ENCODE measurements around the gene PARD3B. TPM values are rescaled to one million over a fixed set of nuclear protein-coding genes. Genes with fewer than 3 reads are reported as not detected.

The PARD3B gene
- total RNA-seq, 1 experiment from 2014 or later, result 7.6 TPM

DNA sequence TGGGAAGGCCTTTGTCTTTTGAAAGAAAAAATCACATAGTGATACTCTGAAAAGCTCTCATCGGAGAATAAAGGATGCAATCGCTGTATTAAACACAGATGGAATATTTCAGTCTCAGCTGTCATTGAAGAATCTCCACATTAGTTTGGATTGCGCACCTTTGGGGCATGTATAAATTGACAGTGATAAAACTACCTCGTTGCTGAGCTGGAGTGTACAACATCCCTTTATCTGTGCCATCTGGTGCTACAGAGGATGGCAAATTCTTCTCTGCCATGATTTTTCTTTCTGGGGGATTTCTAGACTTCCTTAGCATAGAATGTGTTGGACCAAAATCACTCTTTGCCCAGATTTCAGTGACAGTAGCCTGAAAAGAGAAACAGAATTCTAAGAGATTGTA is 185.3 kb downstream of the PARD3B start:
- H3K27ac ChIP-seq (ENCODE audit: low read depth, low read length, poor library complexity, severe bottlenecking), result no peak overlapping the region
- H3K4me3 ChIP-seq (ENCODE audit: low read depth, low read length, poor library complexity, severe bottlenecking), result no peak overlapping the region
- BruUV-seq (replicated peaks), result no TSS peak
- H3K27me3 ChIP-seq (replicated peaks; ENCODE audit: insufficient read depth, low read depth, low read length, poor library complexity), result no peaks in the 10 kb centered on the region
- no peak for DNase-seq (ENCODE audit: low spot score)
- H3K4me1 ChIP-seq (ENCODE audit: insufficient read depth, low read length, poor library complexity, severe bottlenecking), result no peaks in the 10 kb centered on the region
- intact Hi-C loops (cut with micrococcal nuclease; ENCODE audit: unreplicated experiment), result no loop called here
- POLR2A ChIA-PET (ENCODE audit: low non-redundant PET), result no interaction called here
- TF ChIP-seq, protein P1, sequence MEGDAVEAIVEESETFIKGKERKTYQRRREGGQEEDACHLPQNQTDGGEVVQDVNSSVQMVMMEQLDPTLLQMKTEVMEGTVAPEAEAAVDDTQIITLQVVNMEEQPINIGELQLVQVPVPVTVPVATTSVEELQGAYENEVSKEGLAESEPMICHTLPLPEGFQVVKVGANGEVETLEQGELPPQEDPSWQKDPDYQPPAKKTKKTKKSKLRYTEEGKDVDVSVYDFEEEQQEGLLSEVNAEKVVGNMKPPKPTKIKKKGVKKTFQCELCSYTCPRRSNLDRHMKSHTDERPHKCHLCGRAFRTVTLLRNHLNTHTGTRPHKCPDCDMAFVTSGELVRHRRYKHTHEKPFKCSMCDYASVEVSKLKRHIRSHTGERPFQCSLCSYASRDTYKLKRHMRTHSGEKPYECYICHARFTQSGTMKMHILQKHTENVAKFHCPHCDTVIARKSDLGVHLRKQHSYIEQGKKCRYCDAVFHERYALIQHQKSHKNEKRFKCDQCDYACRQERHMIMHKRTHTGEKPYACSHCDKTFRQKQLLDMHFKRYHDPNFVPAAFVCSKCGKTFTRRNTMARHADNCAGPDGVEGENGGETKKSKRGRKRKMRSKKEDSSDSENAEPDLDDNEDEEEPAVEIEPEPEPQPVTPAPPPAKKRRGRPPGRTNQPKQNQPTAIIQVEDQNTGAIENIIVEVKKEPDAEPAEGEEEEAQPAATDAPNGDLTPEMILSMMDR (conservative IDR thresholded peaks at IDR 0.05; ENCODE audit: low read depth, low read length), result no peak
- TF ChIP-seq EZH2 (IDR thresholded peaks at IDR 0.05; ENCODE audit: borderline replicate concordance, low read depth, low read length, poor library complexity, severe bottlenecking), result no peak
- no peaks in the 10 kb centered on the region for H3K36me3 ChIP-seq (ENCODE audit: insufficient read depth, low read length, poor library complexity, severe bottlenecking)
- CTCF ChIA-PET, result no interaction called here
- H3K9me3 ChIP-seq (ENCODE audit: low read depth, low read length, poor library complexity, severe bottlenecking), result no peaks in the 10 kb centered on the region

DNA sequence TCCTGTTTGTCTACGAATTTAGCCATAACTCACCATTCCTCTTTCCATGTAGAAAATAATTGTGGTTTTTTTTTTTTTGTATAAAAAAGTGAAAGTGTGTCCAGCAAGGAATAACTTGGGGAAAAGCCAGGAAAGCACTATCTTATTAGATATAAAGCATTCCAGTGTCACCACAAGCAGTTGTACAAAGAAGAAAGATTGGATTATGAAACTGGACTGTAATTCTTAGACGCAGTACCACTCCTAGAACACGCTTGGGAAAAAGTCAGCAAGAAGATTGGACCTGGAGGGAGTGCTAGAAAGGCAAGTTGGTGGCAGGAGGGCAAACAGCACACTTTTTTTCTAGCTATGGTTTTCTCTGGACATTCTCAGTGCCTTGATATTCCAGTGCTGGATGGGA is 186.7 kb downstream of the PARD3B start:
- no peaks in the 10 kb centered on the region for H3K9me3 ChIP-seq (ENCODE audit: low read depth, low read length, poor library complexity, severe bottlenecking)
- POLR2A ChIA-PET (ENCODE audit: low non-redundant PET), result interaction anchor here (0.7 kb wide), 1 partner anchor 40 kb away, joined by 3 read pairs; no protein-coding TSS in a partner anchor
- no TSS peak for BruUV-seq (replicated peaks)
- DNase-seq (ENCODE audit: low spot score), result no peak
- no peaks in the 10 kb centered on the region for H3K4me1 ChIP-seq (ENCODE audit: insufficient read depth, low read length, poor library complexity, severe bottlenecking)
- H3K36me3 ChIP-seq (ENCODE audit: insufficient read depth, low read length, poor library complexity, severe bottlenecking), result no peaks in the 10 kb centered on the region
- intact Hi-C loops (cut with micrococcal nuclease; ENCODE audit: unreplicated experiment), result no loop called here
- CTCF ChIA-PET, result no interaction called here
- H3K4me3 ChIP-seq (ENCODE audit: low read depth, low read length, poor library complexity, severe bottlenecking), result no peak overlapping the region
- no peak overlapping the region for H3K27ac ChIP-seq (ENCODE audit: low read depth, low read length, poor library complexity, severe bottlenecking)
- no peaks in the 10 kb centered on the region for H3K27me3 ChIP-seq (replicated peaks; ENCODE audit: insufficient read depth, low read depth, low read length, poor library complexity)
- TF ChIP-seq, protein P1 (conservative IDR thresholded peaks at IDR 0.05; ENCODE audit: low read depth, low read length), result no peak
- no peak for TF ChIP-seq EZH2 (IDR thresholded peaks at IDR 0.05; ENCODE audit: borderline replicate concordance, low read depth, low read length, poor library complexity, severe bottlenecking)

DNA sequence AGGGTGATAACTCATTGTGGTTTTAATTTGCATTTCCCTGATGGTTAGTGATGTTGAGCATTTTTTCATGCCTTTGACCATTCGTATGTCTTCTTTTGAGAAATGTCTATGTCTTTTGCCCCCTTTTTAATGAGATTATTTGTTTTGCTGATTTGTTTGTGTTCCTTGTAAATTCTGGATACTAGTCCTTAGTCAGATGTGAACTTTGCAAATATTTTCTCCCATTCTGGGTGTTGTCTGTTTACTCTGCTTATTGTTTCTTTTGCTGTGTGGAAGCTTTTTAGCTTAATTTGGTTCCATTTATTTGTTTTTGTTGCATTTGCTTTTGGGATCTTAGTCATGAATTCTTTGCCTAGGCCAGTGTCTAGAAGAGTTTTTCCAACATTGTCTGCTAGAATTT is 192.0 kb downstream of the PARD3B start:
- intact Hi-C loops (cut with micrococcal nuclease; ENCODE audit: unreplicated experiment), result no loop called here
- ChIA-PET POLR2A (ENCODE audit: low non-redundant PET) (no interaction called here), CTCF (no interaction called here)
- no peak overlapping the region for H3K4me3 ChIP-seq (ENCODE audit: low read depth, low read length, poor library complexity, severe bottlenecking)
- H3K4me1 ChIP-seq (ENCODE audit: insufficient read depth, low read length, poor library complexity, severe bottlenecking), result no peaks in the 10 kb centered on the region
- peaks cover 6% of the 10 kb centered on the region for H3K9me3 ChIP-seq (ENCODE audit: low read depth, low read length, poor library complexity, severe bottlenecking)
- no TSS peak for BruUV-seq (replicated peaks)
- no peaks in the 10 kb centered on the region for H3K36me3 ChIP-seq (ENCODE audit: insufficient read depth, low read length, poor library complexity, severe bottlenecking)
- H3K27ac ChIP-seq (ENCODE audit: low read depth, low read length, poor library complexity, severe bottlenecking), result no peak overlapping the region
- no peaks in the 10 kb centered on the region for H3K27me3 ChIP-seq (replicated peaks; ENCODE audit: insufficient read depth, low read depth, low read length, poor library complexity)
- DNase-seq (ENCODE audit: low spot score), result no peak
- TF ChIP-seq, protein P1 (conservative IDR thresholded peaks at IDR 0.05; ENCODE audit: low read depth, low read length), result no peak
- TF ChIP-seq EZH2 (IDR thresholded peaks at IDR 0.05; ENCODE audit: borderline replicate concordance, low read depth, low read length, poor library complexity, severe bottlenecking), result no peak

Data from A673 (cell line).